NK-92 (cell line): Measurements from ENCODE around the gene SMIM21.

Source experiments
- DNase-seq: peaks from one replicate; lab custom pipeline; 2025; ENCODE audit not compliant: unreplicated experiment; lab: John Stamatoyannopoulos, UW

The SMIM21 gene

DNA sequence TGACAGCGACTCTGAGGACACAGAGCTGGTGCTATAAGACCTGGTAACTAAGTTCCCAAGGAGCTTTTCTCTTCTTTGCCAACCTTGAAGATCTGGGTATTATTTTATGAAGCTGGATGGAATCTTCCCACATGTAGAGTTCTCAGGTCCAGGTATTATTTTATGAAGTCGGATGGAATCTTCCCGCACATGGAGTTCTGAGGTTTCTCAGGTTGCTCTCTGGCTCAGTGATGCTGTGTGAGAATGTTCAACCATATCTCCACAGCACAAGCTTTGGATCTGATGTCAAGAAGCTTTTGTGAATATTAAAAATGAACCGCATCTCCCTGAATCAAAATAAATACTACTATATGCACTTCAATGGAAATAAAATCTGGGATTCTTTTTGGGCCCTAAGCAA is at the start of gene SMIM21:
Gene SMIM21 (minus strand): TSS at position 101 of the 400 bp plus-strand sequence. CDS start 140 bp downstream, outside the sequence.
- no peak for DNase-seq

DNA sequence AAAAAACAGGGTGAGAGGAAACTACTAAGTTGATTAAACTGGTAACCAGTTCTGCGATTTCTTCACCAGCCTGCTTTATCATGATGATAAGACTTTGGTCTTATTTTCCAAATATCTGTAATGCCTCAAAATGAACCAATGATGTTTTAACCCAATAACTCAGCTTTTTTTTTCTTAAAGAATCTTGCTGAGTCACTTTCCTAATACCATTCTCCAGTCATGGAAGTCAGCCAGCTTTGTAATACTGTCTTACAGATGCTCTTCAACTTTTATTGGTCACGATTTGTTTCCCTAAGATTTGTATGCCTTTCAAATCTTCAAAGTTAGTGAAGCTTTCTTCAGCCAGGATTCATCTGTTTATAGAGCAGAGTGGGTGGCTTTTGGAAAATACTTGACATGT is 47.7 kb upstream of the SMIM21 start:
- DNase-seq, result no peak

DNA sequence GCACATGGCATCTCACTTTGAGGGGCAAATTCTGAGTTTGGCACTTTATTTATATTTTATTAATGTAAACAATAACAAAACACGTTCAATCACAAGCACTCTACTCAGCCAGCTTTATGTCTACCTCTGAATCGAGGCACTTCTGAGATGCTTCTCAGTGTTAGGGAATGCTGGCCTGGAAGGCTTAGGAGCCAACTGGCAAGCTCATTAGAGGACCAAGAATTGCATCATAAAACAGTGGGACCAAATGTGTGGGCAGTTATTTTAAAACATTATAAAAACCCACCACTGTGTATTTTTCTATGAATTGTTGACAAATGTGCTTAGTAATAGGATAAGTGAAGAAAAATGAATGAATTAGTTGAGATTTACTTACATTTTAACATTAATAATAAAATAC is 46.8 kb upstream of the SMIM21 start:
- no peak for DNase-seq

DNA sequence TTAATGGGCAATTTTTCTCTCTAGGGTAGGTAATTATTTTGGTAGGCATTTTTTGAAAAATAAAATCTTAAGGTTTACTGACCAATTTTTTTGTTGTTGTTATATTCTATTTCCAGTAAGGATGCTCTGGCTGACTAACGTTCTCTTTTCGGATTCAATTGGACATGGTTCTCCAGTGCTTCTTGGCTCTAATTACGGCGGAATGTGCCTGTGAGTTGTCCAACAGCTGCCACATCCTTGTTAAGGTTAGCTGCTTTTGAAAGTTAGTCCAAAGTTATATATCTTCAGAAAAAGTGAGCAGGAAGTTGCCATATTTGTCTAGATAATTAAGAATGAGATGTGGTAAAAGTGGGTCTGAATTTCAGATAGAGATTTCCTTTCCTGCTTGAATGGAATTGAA is 45.8 kb upstream of the SMIM21 start:
- DNase-seq, result no peak

DNA sequence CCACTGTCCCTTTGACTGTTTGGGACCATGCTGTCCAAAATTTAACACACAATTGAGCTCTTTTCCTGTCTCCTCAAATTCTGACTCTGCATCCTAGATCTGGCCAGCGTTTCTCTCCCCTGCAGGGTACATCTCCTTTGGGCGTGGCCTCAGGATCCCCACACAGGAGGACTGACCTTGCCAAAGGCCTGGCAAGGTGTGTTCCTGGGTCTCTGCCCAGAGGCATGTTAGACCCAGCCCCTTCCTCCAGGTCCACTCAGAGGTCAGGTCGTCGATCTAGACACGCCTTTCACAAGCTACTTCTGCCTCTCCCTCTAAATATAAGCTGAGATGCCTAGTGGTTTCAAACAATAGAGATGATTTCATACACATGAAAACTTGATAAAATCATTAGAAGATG is 45.4 kb upstream of the SMIM21 start:
- DNase-seq, result no peak

DNA sequence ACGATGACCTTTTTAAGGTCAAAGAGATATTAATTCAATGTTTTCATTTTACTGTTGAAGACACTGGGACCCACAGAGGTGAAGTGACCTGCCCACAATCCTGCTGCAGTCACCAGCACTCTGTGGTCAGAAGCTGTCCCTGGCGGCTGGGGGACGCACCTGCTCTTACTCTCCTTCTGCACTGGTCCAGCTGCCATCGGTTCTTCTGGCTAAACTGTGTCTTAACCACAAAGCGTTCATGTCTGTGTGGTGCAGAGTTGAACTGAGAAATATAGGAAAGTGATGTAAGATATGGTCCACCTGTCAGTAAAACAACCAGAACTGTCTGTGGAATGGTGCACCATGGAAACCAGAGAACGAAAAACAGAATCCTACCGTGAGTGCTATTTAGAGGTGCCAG is 44.9 kb upstream of the SMIM21 start:
- no peak for DNase-seq

DNA sequence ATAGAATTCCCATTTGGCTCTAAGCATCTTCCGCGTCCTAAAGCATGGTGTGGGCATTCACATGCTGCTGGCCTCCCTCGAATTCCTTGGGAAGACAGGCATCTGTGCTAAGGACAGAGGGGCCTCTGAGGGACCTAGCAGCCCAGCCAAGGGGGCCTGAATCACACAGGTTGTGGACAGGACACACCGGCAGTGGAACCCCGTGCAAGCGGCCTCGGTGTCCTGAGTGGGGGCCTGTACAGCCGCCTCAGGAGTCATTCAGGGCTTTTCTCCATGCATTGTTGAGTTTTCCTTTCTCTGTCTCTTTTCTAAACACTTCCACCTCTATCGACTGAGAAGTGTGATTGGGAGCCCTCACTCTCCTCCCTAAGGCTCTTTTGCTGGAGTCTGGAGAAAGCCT is 44.3 kb upstream of the SMIM21 start:
- no peak for DNase-seq

DNA sequence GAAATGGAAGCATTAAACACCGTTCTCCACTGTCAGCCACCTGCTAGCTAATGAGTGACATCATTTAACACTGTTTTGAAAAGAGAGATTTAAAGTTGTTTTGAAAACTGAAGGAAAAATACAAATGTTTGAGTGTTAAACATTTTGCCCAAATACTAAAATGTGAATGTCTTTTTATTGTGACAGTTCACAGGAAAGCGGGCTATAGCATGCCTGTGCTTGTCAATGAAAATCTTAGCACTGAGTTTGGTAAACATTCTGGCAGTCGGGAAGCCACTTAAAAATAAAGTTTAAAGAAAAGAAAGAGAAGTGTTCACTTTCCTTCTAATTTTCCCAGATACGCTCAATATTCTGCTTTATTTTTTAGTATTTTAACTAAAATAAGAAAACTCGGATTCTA is 40.3 kb upstream of the SMIM21 start:
- no peak for DNase-seq

DNA sequence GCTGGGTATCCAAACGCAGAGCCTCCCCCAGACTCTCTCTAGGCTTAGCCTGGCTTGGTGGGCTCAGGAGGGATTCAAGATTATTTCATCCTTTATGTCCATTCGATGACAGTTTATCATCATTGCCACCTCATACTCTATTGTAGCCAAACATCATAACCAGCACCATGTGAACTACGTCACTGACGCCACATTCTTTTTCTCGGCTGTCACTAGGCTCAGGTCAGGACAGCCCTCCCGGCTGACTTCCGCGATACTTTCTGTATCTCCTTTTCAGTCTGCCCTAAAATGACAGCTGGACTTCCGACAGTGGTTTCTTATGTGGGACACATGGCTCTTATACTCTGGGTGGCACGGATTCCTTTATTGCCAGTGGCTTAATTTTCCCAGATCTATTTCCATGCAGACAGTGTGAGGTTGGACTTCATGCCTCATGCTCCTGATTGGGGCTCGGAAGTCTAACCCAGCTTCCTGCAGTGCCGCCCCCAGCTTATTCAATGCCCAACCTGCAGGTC is 39.8 kb upstream of the SMIM21 start:
- no peak for DNase-seq

DNA sequence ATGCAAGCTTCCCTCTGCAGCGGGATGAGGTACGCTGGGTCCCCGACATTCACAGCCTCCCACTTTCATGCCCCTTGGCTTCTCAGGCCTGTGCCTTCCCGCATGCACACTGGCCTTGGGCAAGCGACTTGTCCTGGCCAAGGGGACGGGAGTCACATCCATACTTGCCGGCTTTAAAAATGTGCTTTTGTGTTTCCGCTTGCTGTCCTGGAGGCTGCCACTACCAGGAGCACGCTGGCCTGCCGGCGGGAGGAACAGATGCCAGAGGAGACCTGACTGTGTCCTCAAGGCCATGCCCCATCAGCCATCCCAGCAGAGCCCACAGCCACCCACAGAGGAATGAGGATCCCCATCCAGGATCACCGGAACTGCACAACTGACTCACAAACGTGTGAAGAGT is 36.9 kb upstream of the SMIM21 start:
- no peak for DNase-seq

DNA sequence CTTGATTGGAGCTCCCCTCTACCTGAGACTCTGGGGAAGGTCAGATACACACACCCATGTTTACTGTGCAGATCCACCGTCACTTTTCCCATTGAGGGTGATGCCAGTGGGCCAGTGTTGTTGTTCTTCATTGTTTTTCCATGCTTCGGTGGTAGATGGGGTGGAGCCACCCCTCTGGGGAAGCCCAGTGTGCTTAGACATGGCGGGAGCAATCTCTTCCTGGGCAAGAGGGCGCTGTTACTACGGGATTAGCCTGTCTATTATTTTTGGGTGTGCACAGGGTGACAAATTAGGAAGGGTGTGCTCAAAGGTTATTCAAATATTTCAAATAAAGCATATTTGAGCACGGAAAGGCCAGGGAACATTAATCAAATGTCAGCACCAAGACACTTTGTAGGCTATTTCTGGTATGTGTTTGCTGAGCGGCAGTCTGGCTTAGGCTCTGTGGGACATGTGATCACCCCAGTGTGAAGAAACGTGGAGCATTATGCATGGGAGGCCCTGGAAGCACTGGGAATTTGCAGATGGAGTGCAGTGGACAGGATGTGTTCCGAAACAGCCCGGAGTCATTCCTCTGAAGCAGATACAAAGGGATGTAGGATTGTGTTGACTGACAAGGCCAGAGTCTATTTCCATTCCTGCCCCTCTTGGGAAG is 34.8 kb upstream of the SMIM21 start:
- no peak for DNase-seq

DNA sequence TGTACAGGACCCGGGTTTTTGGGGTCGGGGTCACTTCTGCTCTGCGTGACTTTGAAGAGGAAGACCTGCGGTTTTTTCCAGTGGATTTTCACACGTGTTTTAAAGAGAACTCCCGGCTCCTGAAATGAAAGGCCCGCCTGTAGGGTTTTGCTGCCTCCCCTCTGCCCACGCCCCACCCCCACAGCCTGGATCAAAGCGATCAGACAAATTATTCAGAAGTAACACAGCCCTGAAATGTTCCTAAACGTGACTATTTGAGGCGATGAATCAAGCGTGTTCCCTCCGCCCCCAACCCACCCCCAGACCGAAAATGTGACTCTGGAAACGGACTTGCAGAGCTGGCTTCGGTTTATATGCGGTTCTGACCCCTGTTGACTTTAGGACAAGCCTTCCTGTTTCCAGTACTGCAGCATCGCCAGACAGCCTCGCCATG is 28.7 kb upstream of the SMIM21 start:
- no peak for DNase-seq

DNA sequence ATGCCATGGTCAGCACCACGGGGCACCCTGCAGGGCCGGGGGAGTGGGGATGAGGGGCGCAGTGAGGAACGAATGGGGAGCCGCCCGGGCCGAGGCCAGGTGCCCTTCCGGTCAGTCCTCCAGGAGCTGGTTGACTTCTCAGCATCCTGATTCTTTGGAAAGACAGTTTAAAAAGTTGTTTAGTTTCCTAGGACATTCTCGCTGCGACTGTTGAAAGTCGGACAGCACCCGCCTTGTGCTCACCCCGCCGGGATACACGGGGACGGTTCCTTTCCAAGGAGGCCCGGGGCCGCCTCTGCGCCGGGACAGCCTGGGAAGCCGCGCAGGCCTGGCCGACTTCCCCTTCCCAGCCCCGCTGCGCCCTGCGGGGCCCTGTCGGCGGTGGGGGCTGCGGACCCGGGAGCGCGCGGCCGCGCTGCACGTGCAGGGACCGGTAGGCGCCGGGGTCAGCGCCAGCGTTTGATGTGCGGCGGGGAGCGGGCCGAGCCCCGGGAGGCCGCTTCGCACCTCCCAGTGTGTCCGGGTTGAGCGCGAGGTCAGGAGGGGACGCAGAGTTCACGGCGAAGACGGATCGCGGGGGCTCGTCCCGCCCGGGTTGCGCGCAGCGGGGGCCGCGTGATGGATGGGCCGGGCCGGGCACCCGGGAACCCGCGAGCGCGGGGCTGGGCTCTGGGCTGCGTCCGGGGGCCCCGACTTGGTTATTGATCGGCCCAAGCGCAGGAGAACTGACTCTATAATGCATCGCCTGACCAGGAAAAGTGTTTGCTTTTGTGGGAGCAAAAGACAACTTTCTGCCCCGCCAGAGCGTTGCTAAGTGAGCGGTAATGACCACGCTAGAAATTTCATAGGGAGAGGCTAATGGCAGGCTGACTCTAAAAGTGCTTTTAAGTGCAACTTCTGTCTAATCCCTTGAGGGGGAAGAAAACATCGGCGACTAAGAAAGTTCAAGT is 28.0 kb upstream of the SMIM21 start:
- DNase-seq, result no peak

DNA sequence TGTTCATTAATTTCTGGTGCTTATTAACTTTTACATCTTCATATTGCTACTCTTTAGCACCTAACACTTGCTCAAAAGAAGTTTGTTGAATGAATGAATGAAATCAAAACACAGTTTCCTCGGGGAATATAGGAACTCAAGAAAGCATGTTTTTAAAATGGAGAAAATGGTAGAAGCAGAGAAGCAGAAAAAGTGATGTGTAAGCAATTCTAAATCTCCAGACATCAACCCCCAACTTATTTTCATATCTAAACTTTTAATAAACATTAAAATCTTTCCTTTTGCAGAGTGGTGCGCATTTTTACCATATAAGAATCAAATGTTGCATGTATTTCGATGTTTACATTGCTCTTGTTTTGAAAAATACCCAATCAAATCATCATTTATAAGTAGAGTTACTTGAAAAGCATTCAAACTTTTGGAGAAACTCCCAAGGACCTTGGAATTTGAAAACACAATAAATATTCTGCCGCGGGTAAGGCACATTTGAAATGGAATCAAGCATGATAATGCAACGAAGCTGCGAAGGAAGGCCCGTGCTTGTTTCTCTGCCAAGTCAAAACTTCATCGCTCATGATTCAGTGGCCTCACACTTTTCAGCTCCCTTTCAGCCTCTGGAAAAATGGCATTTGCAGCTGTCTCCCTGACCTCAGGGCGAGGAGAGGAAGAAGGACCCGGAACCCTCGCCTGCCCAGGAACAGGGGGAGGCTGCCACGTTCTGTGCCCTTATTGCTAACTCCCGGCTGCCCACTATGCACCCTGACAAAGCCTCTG is 26.7 kb upstream of the SMIM21 start:
- DNase-seq, result no peak

DNA sequence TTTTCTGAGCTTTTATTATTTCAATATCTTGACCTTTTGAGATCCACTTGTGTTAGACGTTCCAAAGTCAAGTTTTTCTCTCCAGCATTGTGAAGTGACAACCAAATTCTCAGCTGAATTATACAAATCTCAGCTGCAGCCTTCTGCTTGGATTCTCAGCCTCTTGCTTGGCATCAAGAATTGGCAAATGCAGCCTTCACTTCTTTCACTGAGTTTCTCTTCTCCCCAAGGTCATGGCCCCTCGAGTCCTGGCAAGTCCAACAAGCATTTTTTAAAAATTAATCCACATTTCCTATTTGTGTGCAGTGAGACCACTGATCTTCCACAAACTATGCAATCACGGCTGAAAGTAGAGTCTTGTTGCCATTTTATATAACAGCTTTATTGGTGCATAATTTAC is 23.4 kb upstream of the SMIM21 start:
- no peak for DNase-seq

DNA sequence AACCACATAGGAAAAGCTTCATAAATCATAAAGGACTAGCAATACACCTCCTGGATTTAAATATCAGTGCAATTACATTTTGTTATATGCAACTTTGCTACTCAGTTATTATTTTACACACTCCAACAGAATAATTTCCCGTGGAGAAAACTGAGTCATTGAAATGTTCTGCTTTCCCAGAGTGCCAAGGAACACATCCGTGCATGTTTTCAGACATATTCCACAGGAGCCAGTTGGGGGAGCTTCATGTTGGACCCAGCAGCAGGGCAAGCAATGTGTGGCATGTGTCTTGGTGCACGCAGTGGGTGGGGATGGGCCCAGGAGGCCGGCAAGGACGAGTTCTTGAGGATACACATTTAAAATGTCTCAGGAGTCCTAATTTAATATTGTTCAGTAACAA is 14.4 kb upstream of the SMIM21 start:
- no peak for DNase-seq

DNA sequence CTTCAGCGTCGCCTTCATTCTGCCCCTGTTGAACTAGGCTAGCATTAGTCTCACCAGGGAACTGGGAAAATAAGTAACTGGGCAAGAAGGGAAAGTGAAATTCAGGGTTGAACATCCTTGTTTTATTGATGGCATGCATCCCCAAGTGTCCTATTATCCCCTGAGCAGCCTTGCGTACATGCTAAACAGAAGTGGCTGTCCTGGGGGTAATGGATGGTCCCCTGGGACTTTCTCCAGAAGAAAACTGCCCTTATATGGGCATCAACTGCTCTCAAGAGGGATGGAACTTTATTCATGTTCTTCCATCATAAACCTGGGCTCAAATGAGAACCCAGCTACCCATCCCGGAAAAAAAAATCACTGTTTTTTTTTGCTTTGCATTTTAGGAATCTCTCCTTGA is 11.8 kb upstream of the SMIM21 start:
- DNase-seq, result no peak

DNA sequence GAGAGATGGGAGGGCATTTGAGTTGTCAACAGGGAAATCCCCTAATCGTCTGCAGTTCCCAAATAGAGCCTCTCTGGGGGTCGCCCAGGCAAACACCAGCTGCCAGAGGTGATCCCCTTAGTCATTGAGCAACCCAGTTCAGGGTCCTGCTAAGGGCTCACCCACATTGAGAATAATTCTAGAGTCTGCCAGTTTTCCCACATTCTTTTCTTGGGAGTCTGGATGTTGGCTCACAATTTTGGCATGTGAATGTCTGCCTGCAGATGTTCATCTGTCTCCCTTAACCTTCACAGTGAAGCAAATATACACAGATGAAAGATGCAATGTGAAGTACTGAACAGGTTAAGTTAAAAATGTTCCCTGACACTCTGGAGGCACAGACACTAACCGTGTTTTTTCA is 11.4 kb upstream of the SMIM21 start:
- no peak for DNase-seq

DNA sequence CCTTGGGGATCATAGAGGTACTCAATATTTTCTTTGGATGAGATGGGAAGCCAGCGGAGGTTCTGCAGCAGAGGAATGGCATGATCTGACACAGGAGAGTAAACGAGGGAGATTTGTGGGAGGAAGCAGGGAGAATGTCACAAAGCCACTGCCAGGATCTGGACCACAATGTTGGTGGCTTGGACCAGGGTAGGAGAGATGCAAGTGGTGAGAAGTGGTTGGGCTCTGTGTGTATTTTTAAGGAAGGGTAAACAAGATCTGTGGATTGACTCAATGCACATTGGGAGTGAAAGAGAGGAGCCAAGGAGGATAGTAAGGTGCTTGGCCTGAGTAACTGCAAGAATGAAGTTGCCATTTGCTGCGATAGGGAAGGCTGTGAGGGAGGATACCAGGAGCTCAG is 10.5 kb upstream of the SMIM21 start:
- DNase-seq, result no peak

DNA sequence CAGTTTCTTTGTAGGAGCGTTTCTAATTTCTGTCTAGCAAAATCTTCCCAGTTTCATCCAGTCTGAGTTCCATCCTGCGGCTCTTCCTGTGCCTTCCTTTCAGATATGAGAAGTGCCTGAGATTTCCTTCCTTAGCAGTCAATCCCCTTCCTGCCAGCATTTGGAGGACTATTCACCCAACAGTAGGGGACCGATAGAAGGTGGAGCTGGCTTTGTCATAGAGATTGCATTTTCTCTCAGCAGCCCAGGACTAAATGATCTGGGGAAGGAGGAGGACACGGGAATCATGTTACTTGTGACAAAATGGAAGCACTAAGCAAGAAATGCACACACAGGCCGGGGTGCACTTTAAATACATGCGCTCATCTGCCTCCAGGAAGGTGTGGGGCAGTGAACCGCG is 5.6 kb upstream of the SMIM21 start:
- no peak for DNase-seq

DNA sequence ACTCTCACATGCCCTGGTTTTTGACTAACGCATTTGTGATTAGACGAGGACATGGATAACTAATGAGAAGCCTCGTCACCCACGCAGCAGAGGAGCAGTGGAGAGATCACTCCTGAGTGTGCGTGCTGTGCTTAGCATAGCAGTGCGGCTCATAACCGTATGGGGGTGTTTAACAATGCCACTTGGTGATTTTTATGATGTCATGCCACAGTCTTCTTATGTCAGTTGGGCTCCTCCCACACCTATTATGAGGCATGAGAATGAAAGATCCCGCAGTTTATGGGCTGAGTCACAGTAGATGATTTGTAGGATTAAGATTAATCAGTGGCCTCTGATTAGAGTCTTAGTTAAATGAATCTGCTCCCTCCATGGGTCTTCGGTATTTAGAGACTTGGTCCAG is 2.5 kb upstream of the SMIM21 start:
- DNase-seq, result no peak
